Stimulated activated CD4-positive, alpha-beta T cell treated with anti-CD3 and anti-CD28 coated beads, Interleukin-15, amount 100 ng/mL, for 48 hours (primary cell): Measurements from ENCODE around the gene SLC17A8.
"Not testable (repeated sequence)": the region's sequence is repeated elsewhere in the genome, so short reads cannot be mapped to it uniquely, and the experiment has no call there.

ENCODE experiments used
- DNase-seq, 2 donors: peaks; one replicate each; pipeline ENCODE4 v3.0.0-alpha.2; 2020; ENCODE audit warnings: low read depth in 2 of 2

SLC17A8 gene

GRCh38 chr12:100356644-100357223, at the start of gene SLC17A8:
SLC17A8 (plus strand) TSS chr12:100357074; CDS start chr12:100357392, 318 bp downstream.
- DNase-seq = no peak

DNA sequence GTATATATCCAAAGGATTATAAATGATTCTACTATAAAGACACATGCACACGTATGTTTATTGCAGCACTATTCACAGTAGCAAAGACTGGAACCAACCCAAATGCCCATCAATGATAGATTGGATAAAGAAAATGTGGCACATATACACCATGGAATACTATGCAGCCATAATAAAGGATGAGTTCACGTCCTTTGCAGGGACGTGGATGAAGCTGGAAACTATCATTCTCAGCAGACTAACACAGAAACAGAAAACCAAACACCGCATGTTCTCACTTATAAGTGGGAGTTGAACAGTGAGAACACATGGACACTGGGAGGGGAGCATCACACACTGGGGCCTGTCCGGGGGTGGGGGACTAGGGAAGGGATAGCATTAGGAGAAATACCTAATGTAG, 48.7 kb upstream of the SLC17A8 start:
- not testable (repeated sequence) for DNase-seq

DNA sequence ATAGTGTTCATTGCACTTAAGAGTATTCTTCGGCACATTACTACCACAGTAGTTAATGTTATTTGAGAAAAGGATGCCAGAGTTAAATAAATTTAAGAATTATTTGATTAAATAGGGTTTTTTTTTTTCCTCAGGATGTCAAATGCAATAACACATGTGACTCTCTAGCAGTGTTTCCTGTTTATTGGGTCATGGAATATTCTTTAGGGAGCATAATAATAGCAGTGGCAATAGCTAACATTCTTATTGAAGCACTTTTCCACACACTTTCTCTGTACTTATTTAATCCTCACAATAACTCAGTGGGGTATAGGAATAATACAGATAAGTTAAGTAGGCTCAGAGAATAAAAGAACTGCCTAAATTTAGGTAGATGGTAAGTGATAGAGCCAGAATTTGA, 45.6 kb upstream of the SLC17A8 start:
- no peak for DNase-seq

GRCh38 chr12:100317371-100317770, 39.5 kb upstream of the SLC17A8 start:
- no peak for DNase-seq

GRCh38 chr12:100324498-100324897, 32.4 kb upstream of the SLC17A8 start:
- DNase-seq = no peak

DNA sequence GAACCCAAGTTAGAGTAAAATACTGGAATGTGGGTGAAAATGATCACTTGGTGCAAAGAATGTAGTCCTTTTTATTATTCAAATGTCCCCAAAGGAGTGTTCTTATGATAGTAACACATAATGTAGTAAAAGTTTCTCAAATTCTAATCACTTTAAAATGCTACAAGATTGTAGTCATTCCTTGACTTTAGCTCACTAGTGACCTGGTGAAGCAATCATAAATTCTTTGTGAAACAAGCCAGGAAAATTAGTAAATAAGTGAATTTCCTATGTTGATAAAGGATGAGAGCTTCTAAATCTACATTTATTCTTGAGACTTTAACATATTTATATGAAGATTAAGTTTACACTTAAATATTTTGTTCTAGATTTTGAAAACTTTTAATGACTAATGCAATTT, 30.7 kb upstream of the SLC17A8 start:
- DNase-seq = no peak

- no peak for DNase-seq
These were observed 27.1 kb upstream of the SLC17A8 start for GRCh38 chr12:100329800-100330199.

- no peak for DNase-seq
These were observed 25.0 kb upstream of the SLC17A8 start for GRCh38 chr12:100331871-100332270.

GRCh38 chr12:100332852-100333251, 24.0 kb upstream of the SLC17A8 start:
- DNase-seq = no peak

GRCh38 chr12:100337299-100337698, 19.6 kb upstream of the SLC17A8 start:
- no peak for DNase-seq

- DNase-seq = no peak
These were observed 19.1 kb upstream of the SLC17A8 start for GRCh38 chr12:100337727-100338126.

DNA sequence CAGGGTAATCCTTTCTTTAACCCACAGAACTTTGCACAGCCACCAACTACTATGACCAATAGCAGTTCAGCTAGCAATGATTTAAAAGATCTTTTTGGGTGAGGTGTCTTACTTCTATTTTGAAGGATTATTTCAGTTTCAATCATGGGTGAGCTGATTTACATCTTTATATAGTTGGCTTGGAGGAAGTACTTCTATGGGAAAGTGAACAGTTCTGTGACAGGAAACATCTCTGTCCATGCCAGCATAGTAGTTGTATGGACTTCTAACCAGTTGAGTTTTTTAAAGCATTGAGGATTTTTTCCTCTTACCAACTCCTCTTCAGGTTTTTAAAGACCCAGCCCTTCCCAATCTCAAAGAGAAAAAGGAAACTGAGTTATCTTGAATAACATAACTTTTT, 17.8 kb upstream of the SLC17A8 start:
- no peak for DNase-seq

DNA sequence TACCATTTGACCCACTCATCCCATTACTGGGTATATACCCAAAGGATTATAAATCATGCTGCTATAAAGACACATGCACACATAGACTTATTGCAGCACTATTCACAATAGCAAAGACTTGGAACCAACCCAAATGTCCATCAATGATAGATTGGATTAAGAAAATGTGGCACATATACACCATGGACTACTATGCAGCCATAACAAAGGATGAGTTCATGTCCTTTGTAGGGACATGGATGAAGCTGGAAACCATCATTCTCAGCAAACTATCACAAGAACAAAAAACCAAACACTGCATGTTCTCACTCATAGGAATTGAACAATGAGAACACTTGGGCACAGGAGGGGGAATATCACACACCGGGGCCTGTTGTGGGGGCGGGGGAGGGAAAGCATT, 14.0 kb upstream of the SLC17A8 start:
- DNase-seq = not testable (repeated sequence)

- DNase-seq = not testable (repeated sequence)
These were observed 12.5 kb upstream of the SLC17A8 start for GRCh38 chr12:100344351-100344750.

DNA sequence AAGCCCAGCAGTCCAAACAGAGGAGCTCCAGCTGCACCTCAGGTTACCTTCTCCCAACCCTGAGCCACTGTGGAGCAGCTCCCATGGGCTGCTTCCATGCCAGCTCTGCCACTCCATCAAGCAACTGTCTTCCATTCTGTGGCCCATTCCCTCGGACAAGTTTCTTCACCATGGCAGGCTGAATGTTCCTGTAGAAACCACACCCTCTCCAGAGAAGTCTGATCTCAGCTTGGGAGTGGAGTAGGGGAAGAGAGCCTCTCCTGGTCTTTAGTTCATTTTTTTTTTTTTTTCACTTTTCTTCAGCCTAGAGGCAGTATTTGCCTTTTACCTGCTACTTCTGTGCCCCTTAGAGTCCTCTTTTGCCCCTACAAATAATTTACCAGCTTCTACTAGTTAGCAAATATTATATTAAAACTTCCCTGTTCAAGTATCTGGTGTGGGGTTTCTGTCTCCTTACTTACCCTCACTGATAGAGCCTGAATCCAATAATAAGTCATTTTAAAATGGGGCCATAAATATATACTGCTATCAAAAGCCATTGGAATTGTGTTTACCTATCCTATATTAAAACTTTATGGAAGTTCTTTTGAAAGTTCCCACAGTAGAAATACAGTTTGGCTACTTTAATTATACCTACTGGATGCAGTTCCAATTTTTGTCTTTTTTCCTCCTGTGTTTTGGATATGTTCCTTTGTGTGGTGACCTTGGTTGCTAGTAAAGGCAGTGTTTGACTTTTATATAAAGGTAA, 11.7 kb upstream of the SLC17A8 start:
- DNase-seq = no peak

DNA sequence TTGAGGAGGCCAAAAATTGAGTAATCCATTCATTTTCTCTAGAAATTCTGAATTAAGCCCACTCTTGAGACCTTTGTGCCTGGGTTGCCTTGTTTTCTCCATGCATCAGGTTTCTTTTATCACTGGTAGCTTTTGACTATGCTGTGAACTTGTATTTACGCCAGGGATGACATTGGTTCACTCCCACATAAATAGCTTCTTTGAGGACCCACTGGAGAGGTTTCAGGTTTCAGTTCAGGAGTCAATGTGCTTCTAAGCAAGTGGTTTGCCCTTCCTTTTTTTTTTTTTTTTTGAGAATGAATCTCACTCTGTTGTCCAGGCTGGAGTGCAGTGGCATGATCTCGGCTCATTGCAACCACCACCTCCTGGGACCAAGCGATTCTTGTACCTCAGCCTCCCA, 10.2 kb upstream of the SLC17A8 start:
- DNase-seq = no peak

- no peak for DNase-seq
These were observed 8.0 kb upstream of the SLC17A8 start for GRCh38 chr12:100348657-100349454.

GRCh38 chr12:100359248-100359647, 2.4 kb downstream of the SLC17A8 start:
- DNase-seq = no peak

DNA sequence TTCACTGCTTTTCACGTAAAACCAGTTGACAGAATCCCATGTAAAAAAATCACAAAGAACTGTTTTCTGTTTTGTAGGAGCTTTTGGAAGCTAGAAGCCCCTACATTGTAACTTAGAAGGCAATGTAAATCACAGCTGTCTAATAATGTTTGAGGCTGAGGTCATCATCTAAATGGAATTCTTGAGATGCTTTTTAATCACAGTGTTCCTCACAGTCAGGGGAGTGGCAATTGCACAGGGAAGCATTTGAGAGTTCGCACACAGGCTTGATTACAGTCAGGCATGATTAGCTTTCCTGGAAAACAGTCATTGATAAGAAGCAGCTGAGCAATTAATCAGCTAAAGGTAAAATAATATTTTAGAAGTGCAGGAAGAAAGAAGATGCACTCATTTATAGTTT, 2.9 kb downstream of the SLC17A8 start:
- DNase-seq = no peak

DNA sequence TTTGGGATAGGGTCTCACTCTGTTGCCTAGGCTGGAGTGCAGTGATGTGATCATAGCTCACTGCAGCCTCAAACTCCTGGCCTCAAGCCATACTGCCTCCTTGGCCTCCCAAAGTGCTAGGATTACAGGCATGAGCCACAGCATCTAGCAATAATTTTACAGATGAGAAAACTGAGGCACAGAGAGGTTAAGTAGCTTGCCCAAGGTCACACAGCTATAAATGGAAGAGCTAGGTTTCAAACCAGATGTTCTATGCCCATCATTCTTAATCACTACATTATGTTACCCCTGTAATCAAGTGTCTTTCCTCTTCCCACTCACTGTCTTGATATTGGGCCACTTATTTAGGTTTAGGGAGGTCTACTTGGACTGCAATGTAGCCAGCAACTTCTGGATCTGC, 3.6 kb downstream of the SLC17A8 start:
- no peak for DNase-seq

DNA sequence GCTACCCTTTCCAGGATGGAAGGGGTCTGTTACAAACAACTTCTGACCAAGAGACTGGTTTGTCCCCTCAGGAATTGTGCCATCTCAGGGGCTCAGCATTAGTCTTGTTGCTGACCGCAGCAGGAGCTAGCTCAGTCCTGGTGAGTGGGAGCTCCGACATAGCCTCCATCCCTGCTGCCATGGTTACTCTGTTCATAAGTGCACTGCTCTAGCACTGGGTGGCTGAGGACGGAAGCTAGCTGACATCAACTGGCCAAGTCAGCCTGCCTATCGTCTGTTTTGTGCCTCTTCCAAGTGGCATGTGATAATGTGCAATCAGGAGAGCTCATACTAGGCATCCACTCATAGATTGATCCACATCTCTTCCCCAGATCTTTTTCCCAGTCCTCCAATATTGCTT, 7.5 kb downstream of the SLC17A8 start:
- no peak for DNase-seq

- no peak for DNase-seq
These were observed 8.5 kb downstream of the SLC17A8 start for GRCh38 chr12:100365411-100365810.

DNA sequence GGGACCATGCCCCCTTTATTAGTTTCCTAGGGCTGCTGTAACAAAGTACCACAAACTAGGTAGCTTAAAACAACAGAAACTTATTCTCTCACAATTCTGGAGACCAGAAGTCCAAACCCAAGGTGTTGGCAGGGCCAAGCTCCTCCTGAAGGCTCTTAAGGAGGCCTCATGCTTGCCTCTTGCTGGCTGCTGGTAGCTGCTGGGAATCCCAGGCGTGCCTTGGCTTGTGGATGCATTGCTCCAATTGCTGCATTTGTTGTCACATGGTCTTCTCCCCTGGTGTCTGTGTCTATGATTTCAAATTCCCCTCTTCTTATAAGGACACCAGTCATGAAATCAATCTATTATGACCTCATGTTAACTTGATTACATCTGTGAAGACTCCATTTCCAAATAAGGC, 11.2 kb downstream of the SLC17A8 start:
- no peak for DNase-seq
